IMR-90 (cell line): ENCODE data around the gene GALNT13. TPM values are rescaled to one million over a fixed set of nuclear protein-coding genes. Genes with fewer than 3 reads are reported as not detected.

Source experiments
- ATAC-seq: fragments of 200-7000 bp; cut with Tn5 transposase; 2 replicates; pipeline ENCODE4 v1.9.1; 2020; ENCODE audit warnings: low read depth, mild to moderate bottlenecking, moderate library complexity
- BruUV-seq: library from RNA; stranded (reverse); fragments of 400-500 nt; replicated peaks from 2 replicates; lab custom pipeline; 2021; lab: Mats Ljungman, UMichigan
- CTCF ChIA-PET: fragments of 300-600 bp; formaldehyde crosslinking; extraction: SDS; loops from one replicate; lab custom pipeline; 2021; ENCODE audit warnings: antibody characterized with exemption; lab: Yijun Ruan, JAX
- POLR2A ChIA-PET: fragments of 300-600 bp; sonication (Branson Sonifier 250); formaldehyde crosslinking; loops from one replicate; lab custom pipeline; 2022; ENCODE audit warnings: antibody characterized with exemption; ENCODE audit not compliant: unreplicated experiment; lab: Charles Lee
- DNase-seq: peaks from one replicate; pipeline ENCODE4 v3.0.0; 2013
- H2AFZ ChIP-seq: replicated peaks from 2 replicates; pipeline ENCODE3; 2013; ENCODE audit warnings: low read length, mild to moderate bottlenecking; ENCODE audit not compliant: poor library complexity
- H2AK5ac ChIP-seq: 2 replicates; pipeline ENCODE4 v1.6.1; 2013; ENCODE audit warnings: low read depth, low read length, inconsistent platforms
- H2AK9ac ChIP-seq: replicated peaks from 2 replicates; pipeline ENCODE3; 2013; ENCODE audit warnings: mild to moderate bottlenecking, low read depth, low read length, moderate library complexity; ENCODE audit not compliant: poor library complexity
- H2BK120ac ChIP-seq: 2 replicates; pipeline ENCODE4 v1.6.1; 2013; ENCODE audit warnings: low read depth, low read length, inconsistent platforms
- H2BK15ac ChIP-seq: 3 replicates; pipeline ENCODE4 v1.6.1; 2013; ENCODE audit warnings: low read depth, low read length, inconsistent platforms
- H2BK20ac ChIP-seq: 2 replicates; pipeline ENCODE4 v1.6.1; 2013; ENCODE audit warnings: low read depth, mild to moderate bottlenecking, inconsistent platforms, low read length, moderate library complexity
- H2BK5ac ChIP-seq: 2 replicates; pipeline ENCODE4 v1.6.1; 2013; ENCODE audit warnings: mild to moderate bottlenecking, low read depth, low read length, inconsistent platforms; ENCODE audit not compliant: poor library complexity, severe bottlenecking
- H3K14ac ChIP-seq: replicated peaks from 2 replicates; pipeline ENCODE4 v1.6.1; 2013; ENCODE audit warnings: low read depth, low read length, inconsistent platforms
- H3K18ac ChIP-seq: 2 replicates; pipeline ENCODE4 v1.6.1; 2013; ENCODE audit warnings: low read depth, low read length, control low read depth
- H3K23ac ChIP-seq: 2 replicates; pipeline ENCODE4 v1.6.1; 2013; ENCODE audit warnings: low read depth, low read length, inconsistent platforms
- H3K27ac ChIP-seq: 2 replicates; pipeline ENCODE4 v1.5.1; 2013; ENCODE audit warnings: mild to moderate bottlenecking, control low read depth, low read length; ENCODE audit not compliant: insufficient read depth
- H3K27me3 ChIP-seq: 2 replicates; pipeline ENCODE4 v1.6.1; 2013; ENCODE audit warnings: low read length; ENCODE audit not compliant: control insufficient read depth, insufficient read depth
- H3K36me3 ChIP-seq: 2 replicates; pipeline ENCODE4 v1.6.1; 2013; ENCODE audit warnings: low read length, mixed read lengths; ENCODE audit not compliant: control insufficient read depth, insufficient read depth
- H3K4ac ChIP-seq: 2 replicates; pipeline ENCODE4 v1.6.1; 2013; ENCODE audit warnings: low read depth, low read length, inconsistent platforms
- H3K4me1 ChIP-seq: 2 replicates; pipeline ENCODE4 v1.6.1; 2013; ENCODE audit warnings: low read length, mixed read lengths; ENCODE audit not compliant: control insufficient read depth, insufficient read depth
- H3K4me2 ChIP-seq: 2 replicates; pipeline ENCODE4 v1.6.1; 2013; ENCODE audit warnings: low read depth, mild to moderate bottlenecking, control low read depth, low read length, moderate library complexity
- H3K4me3 ChIP-seq: 2 replicates; pipeline ENCODE4 v1.5.1; 2013; ENCODE audit warnings: low read depth, mild to moderate bottlenecking, control low read depth, low read length, moderate library complexity; ENCODE audit not compliant: insufficient read depth
- H3K56ac ChIP-seq: 2 replicates; pipeline ENCODE4 v1.6.1; 2013; ENCODE audit warnings: low read length, inconsistent platforms; ENCODE audit not compliant: insufficient read depth; ENCODE audit errors: extremely low read depth
- H3K79me1 ChIP-seq, 2 experiments: 2 replicates each; pipeline ENCODE4 v1.6.1; 2013; ENCODE audit warnings: low read length in 2 of 2, inconsistent platforms in 1 of 2, low read depth in 1 of 2
- H3K9ac ChIP-seq: 2 replicates; pipeline ENCODE4 v1.6.1; 2013; ENCODE audit warnings: low read depth, low read length, control low read depth
- H3K9me1 ChIP-seq: 2 replicates; pipeline ENCODE4 v1.6.1; 2013; ENCODE audit warnings: low read length, inconsistent platforms; ENCODE audit not compliant: insufficient read depth
- H3K9me3 ChIP-seq: 2 replicates; pipeline ENCODE4 v1.6.1; 2013; ENCODE audit warnings: low read length; ENCODE audit not compliant: control insufficient read depth, insufficient read depth
- H4K20me1 ChIP-seq: 2 replicates; pipeline ENCODE4 v1.6.1; 2013; ENCODE audit warnings: low read length, inconsistent platforms; ENCODE audit not compliant: insufficient read depth
- H4K5ac ChIP-seq: 2 replicates; pipeline ENCODE4 v1.6.1; 2013; ENCODE audit warnings: mild to moderate bottlenecking, low read depth, low read length, control low read depth
- H4K8ac ChIP-seq, 2 experiments: 2 replicates each; pipeline ENCODE4 v1.6.1; 2013; ENCODE audit warnings: low read depth in 2 of 2, low read length in 2 of 2, control low read depth in 1 of 2, inconsistent platforms in 1 of 2
- H4K91ac ChIP-seq: 2 replicates; pipeline ENCODE4 v1.6.1; 2013; ENCODE audit warnings: low read depth, low read length, inconsistent platforms; ENCODE audit not compliant: insufficient read depth
- CEBPB ChIP-seq: IDR thresholded peaks from 2 replicates; pipeline ENCODE4 v1.6.1; 2012; ENCODE audit warnings: low read depth, low read length, improper control_type of control experiment
- FOS ChIP-seq: fragments of 150-350 bp; IDR thresholded peaks from 2 replicates; pipeline ENCODE4 v1.6.1; 2016; ENCODE audit warnings: low read depth, low read length
- MXI1 ChIP-seq: IDR thresholded peaks from 2 replicates; pipeline ENCODE4 v1.6.1; 2012; ENCODE audit warnings: low read depth, mild to moderate bottlenecking, low read length, moderate library complexity, borderline replicate concordance
- POLR2A ChIP-seq: IDR thresholded peaks from 2 replicates; pipeline ENCODE4 v1.6.1; 2012; ENCODE audit warnings: mild to moderate bottlenecking, low read depth, low read length
- RCOR1 ChIP-seq: IDR thresholded peaks from 2 replicates; pipeline ENCODE4 v1.6.1; 2012; ENCODE audit warnings: mild to moderate bottlenecking, low read length, improper control_type of control experiment; ENCODE audit not compliant: insufficient replicate concordance
- RFX5 ChIP-seq: IDR thresholded peaks from 2 replicates; pipeline ENCODE4 v1.8.0; 2012; ENCODE audit warnings: low read depth, mild to moderate bottlenecking, low read length, moderate library complexity
- SMC3 ChIP-seq: fragments of 150-350 bp; IDR thresholded peaks from 2 replicates; pipeline ENCODE4 v1.6.1; 2016; ENCODE audit warnings: low read depth, mild to moderate bottlenecking, antibody characterized with exemption, low read length, moderate library complexity
- dilution Hi-C: fragments of 300-500 bp; cut with HindIII; formaldehyde crosslinking; loops from one replicate; pipeline ENCODE4 v1.14.3; 2018; ENCODE audit warnings: low sequenced_read_pairs; ENCODE audit not compliant: unreplicated experiment
- in situ Hi-C: fragments of 300-500 bp; cut with MboI; formaldehyde crosslinking; loops from 3 replicates; pipeline ENCODE4 v1.14.3; 2019; ENCODE audit warnings: low sequenced_read_pairs, inconsistent platforms, mixed read lengths
- intact Hi-C: fragments of 100-400 bp; cut with micrococcal nuclease; formaldehyde crosslinking; loops from 2 replicates; pipeline ENCODE4 v1.10.0; 2022
- polyA plus RNA-seq, 3 experiments: library from polyadenylated mRNA; depleted of rRNA; stranded (reverse); fragments of >200 nt; gene quantifications; 2 replicates each; pipeline ENCODE4 v1.2.3, GENCODE V29; 2012; ENCODE audit warnings: low replicate concordance in 1 of 3
- total RNA-seq: library from RNA; depleted of rRNA; stranded (reverse); fragments of >200 nt; gene quantifications from 2 replicates; pipeline ENCODE4 v1.2.3, GENCODE V29; 2012
- TF ChIP-seq, protein P1 (sequence below): fragments of 150-350 bp; IDR thresholded peaks from 2 replicates; pipeline ENCODE4 v1.6.1; 2017; ENCODE audit warnings: mild to moderate bottlenecking, antibody characterized with exemption, low read length, low read depth

The GALNT13 gene
- total and polyA plus RNA-seq, 2 of the 4 experiments (the other 2 are of a cell fraction): 0.03 TPM; not detected in 1

DNA sequence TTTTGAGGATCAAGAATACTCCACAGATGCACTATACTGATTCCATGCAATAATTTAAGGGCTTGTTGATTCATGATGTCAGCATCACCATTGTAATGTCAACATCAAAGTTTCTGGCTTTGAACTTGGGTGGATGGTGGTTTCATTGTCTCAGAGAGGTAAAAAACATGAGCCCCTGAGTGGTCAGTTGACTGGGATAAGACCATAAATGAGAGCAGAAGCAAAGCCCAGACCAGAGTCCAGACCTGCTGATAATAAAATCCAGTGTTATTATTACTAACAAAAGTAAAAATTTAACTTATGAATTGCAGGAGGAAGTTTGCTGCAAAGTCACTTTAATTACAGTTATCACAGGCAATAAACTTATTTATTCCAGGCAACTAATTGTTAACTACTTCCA, 358.2 kb downstream of the GALNT13 start:
- CTCF ChIA-PET: no interaction called here
- Histone ChIP-seq H2BK20ac (no peak overlapping the region), H4K20me1 (no peaks in the 10 kb centered on the region), H2BK15ac (no peak overlapping the region), H2AFZ (no peak overlapping the region), H3K79me1 (no peaks in the 10 kb centered on the region), H3K56ac (no peak overlapping the region), H4K91ac (no peak overlapping the region), H3K9me1 (no peaks in the 10 kb centered on the region), H2BK120ac (no peak overlapping the region), H4K5ac (no peak overlapping the region), H3K27ac (no peak overlapping the region), H3K9me3 (peaks cover 2% of the 10 kb centered on the region; the same call in 1 of the 2 replicates), H2AK9ac (no peak overlapping the region), H3K4me3 (no peak overlapping the region), H3K36me3 (no peaks in the 10 kb centered on the region), H2AK5ac (no peak overlapping the region), H4K8ac (no peak overlapping the region), H3K23ac (no peak overlapping the region), H3K4me2 (no peak overlapping the region), H3K14ac (no peak overlapping the region), H3K18ac (no peak overlapping the region), H3K4me1 (no peaks in the 10 kb centered on the region), H3K4ac (no peak overlapping the region), H3K9ac (no peak overlapping the region), H3K27me3 (no peaks in the 10 kb centered on the region), H2BK5ac (no peak overlapping the region)
- dilution Hi-C loops (no loop called here), intact Hi-C loops (no loop called here), in situ Hi-C loops (no loop called here)
- POLR2A ChIA-PET: no interaction called here
- DNase-seq (no peak), ATAC-seq (no peak)
- BruUV-seq: no TSS peak
- TF ChIP-seq CEBPB (no peak), RFX5 (no peak), SMC3 (no peak), MXI1 (no peak), FOS (no peak), RCOR1 (no peak), POLR2A (no peak)
- TF ChIP-seq, protein P1, sequence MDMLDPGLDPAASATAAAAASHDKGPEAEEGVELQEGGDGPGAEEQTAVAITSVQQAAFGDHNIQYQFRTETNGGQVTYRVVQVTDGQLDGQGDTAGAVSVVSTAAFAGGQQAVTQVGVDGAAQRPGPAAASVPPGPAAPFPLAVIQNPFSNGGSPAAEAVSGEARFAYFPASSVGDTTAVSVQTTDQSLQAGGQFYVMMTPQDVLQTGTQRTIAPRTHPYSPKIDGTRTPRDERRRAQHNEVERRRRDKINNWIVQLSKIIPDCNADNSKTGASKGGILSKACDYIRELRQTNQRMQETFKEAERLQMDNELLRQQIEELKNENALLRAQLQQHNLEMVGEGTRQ: no peak
